Measurements from ENCODE around the gene MLANA.

MLANA gene

DNA sequence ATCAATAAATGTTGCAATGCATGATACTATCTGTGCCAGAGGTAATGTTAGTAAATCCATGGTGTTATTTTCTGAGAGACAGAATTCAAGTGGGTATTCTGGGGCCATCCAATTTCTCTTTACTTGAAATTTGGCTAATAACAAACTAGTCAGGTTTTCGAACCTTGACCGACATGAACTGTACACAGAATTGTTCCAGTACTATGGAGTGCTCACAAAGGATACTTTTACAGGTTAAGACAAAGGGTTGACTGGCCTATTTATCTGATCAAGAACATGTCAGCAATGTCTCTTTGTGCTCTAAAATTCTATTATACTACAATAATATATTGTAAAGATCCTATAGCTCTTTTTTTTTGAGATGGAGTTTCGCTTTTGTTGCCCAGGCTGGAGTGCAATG, 18.2 kb downstream of the MLANA start:
- DNase-seq = no peak

DNA sequence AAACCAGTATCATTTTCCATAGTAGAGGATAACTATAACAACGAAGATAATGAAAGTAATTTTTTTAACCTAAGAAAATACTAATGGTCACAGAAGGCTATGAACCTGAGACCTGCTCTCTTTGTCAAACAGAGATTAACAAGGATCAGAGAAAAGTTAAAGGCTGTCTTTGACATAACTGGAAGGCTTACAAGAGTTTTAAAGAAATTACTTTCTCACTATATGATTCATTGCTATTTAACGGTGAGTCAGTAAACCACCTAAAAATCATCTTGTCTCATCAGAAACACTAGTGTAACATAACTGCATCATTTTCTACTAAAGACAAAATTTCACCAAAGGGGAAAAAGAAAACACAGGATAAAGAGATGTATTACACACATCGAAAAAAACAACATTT, 19.3 kb downstream of the MLANA start:
- DNase-seq = no peak

- no peak for DNase-seq
Measured at GRCh38 chr9:5910413-5911057, 19.8 kb downstream of the MLANA start.

DNA sequence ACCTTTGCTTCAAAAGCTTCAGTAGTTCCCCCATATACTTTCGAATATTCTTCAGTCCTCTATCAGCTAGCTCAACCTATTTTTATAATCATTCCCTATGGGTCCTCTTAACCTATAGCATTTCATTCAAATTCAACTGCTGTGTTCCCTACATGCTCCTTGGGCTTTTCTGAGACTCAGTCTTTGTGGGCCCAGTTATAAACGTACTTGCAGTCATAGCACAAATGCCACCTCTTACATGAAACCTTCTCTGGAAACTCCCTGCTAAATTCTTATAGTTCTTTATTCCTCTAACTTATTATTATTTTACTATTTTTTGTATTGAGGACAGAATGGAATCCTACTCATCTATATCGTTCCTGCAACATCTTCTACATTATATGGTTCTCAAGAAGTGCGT, 24.7 kb downstream of the MLANA start:
- DNase-seq = no peak

GRCh38 chr9:5917273-5917672, 26.6 kb downstream of the MLANA start:
- DNase-seq = no peak

DNA sequence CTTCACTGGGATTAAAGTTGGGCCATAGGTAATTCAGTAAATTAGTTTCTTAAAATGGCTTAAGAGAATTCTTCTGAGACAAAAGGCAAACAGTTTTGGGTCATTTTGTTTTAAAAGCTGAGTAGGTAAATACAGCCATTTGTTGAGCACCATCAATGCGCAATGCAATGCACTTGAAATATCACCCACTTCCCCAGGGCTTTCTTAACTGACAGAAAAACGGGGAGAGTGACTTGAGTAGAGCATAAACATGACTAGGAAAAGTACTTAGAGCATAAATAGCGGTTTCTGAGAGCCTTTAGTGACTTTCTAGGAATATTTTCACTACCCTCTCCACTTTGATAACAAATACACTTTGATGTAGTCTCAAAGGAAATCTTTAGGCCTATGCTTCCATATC, 27.2 kb downstream of the MLANA start:
- DNase-seq = no peak

- no peak for DNase-seq
Measured at GRCh38 chr9:5918460-5918859, 27.8 kb downstream of the MLANA start.

DNA sequence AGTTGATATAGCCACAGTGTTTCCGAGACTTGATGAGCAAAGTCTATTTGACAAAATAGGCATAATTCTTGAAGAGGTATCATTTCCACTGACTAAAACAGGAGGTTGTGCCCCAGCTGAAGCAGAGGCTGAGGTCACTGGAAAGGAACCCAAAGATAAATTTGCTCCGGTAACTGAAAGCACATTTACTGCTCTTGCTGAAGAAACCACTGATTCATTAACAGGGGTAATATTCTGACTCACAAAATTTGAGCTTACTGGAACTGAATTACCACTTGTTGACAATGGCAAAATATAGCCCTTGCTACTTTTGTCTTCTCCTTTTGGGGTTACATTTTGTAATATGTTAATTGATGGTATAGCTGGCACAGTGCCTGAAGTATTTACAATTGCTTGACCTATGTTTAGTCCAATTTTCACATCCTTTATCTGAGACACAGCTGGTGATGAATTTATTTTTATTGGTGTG, 30.2 kb downstream of the MLANA start:
- no peak for DNase-seq

GRCh38 chr9:5922192-5922591, 31.5 kb downstream of the MLANA start:
- DNase-seq = no peak

GRCh38 chr9:5931657-5932056, 41.0 kb downstream of the MLANA start:
- DNase-seq = no peak

DNA sequence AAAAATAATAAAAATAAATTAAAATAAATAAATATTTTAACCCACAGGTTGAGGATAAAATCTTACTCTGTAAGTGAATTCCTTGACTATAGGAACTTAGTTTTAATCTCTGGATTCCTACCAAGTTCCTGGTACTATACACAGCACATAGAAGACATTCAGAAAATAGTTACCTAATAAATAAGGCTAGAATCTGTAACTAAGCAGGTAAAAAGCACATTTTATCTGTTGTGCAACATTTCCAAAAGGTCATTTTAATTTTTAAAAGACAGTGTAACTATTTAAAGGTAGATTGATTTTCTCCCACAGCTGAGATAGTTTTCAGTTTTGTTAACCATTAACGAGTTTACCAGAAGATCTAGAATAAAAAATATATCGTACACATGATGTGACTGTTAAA, 47.8 kb downstream of the MLANA start:
- DNase-seq = no peak

- DNase-seq = no peak
Measured at GRCh38 chr9:5939530-5939929, 48.8 kb downstream of the MLANA start.

DNA sequence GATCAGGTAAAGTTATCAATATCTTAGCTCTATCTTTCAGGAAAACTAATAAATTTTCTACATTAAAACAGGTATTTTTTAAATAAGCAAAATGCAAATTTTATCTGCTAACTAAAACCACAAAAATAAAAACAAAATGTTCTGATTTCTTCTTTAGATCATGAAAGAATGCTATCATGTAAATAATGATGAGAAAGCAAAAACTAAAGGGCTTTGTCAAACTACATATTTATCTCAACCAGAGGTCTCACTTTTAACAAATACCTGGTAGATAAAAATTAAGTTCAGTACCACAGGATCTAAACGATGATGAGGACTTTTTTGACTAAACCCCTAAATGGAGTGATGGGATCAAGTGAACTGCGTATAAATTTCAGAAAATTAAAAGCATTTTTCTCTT, 50.5 kb downstream of the MLANA start:
- no peak for DNase-seq

GRCh38 chr9:5945112-5945511, 54.4 kb downstream of the MLANA start:
- no peak for DNase-seq

DNA sequence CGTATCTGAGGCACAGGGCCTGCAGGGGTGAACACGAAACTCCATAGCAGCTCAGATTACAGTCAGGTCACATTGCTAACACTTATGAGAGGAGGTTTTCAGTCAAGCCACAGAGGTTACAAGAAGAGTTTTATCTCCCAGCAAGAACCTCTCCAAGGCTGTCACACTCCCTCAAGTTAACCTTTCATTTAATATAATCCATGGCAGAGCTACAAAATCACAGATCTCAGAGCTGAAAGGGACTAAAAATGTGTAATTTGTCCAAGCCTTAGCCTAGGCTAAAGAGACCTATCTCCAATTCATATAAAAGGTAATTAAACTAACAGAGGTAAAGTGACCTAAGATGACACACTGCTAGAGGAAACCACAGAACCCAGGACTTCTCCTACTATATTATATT, 57.2 kb downstream of the MLANA start:
- no peak for DNase-seq

GRCh38 chr9:5949103-5949699, 58.5 kb downstream of the MLANA start:
- no peak for DNase-seq

DNA sequence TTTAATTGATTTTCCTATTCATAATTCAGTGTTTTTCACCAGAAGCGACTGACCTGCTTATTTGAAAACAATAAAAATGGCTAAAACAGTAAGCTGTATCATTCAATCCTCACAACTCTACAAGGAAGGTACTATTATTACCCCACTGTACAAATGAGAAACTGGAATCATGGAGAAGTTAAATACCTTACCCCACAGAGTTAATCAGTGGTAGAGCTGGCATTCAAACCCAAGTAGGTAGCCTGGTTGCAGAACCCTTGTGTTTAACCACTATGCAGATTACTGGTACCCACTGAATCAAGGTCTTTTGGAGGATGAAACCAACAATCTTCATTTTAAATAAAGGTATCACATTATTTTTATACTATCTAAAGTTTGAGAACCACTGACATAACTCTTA, 59.6 kb downstream of the MLANA start:
- DNase-seq = no peak

DNA sequence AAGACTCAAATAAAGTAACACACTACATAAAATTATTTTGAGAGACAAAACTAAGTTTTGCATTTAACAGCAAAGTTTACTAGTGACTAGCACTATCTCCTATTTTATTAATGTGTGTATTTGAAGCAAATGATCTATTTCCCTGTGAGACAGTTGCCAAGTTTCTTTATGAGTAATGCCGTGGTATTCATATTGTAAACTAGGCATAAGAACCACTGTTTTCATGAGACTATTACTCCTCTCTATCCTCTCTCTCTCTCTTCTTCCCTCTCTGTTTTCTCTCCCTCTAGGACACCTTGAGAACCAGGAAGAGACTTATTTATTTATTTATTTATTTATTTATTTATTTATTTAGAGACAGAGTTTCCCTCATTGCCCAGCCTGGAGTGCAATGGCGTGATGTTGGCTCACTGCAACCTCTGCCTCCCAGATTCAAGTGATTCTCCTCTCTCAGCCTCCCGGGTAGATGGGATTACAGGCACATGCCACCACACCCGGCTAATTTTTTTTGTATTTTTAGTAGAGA, 61.1 kb downstream of the MLANA start:
- DNase-seq = no peak

GRCh38 chr9:5953743-5954707, 63.3 kb downstream of the MLANA start:
- no peak for DNase-seq

DNA sequence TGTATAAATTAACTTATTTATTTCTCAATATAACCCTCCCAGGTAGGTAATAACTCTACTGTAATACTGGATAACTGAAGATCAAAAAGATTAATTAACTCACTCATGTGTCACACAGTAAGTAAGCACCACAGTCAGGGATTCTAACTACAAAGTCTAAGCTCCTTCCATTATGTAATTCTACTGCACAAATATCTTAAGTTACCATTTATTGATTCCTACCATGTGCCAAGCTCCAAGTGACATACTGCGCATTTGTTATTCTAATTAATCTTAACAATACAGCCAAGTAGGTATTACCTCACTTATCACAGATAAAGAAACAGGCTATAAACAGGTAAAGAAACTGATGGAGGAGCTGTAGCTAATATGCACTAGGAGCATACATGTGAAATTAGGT, 66.5 kb downstream of the MLANA start:
- no peak for DNase-seq

DNA sequence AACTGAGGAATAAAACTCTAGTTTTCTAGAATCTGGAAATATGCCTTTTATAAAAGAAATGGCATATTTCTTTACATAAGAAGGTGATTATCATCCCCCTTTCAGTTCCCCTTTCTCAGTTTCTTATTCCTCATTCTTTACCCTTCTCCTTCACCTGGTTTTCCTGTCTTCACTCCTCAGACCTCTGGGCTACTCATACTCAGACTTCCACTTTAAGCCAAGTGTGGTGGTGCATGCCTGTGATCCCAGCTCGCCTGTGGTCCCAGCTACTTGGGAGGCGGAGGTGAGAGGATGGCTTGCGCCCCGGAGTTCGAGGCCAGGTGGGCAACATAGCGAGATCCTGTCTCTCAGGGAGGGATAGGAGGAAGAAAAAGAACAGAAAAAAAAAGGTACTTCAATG, 67.6 kb downstream of the MLANA start:
- no peak for DNase-seq

Data from T-helper 9 cell (primary cell).